GM19328 (cell line): ENCODE data around the gene TNRC18.
"Not testable (repeated sequence)": the region's sequence is repeated elsewhere in the genome, so short reads cannot be mapped to it uniquely, and the experiment has no call there.

Experiments used
- ATAC-seq: cut with Tn5 transposase; IDR thresholded peaks from one replicate; pipeline ENCODE4 v1.9.1; 2021; ENCODE audit warnings: mild to moderate bottlenecking, moderate library complexity; ENCODE audit not compliant: unreplicated experiment

Gene TNRC18

DNA sequence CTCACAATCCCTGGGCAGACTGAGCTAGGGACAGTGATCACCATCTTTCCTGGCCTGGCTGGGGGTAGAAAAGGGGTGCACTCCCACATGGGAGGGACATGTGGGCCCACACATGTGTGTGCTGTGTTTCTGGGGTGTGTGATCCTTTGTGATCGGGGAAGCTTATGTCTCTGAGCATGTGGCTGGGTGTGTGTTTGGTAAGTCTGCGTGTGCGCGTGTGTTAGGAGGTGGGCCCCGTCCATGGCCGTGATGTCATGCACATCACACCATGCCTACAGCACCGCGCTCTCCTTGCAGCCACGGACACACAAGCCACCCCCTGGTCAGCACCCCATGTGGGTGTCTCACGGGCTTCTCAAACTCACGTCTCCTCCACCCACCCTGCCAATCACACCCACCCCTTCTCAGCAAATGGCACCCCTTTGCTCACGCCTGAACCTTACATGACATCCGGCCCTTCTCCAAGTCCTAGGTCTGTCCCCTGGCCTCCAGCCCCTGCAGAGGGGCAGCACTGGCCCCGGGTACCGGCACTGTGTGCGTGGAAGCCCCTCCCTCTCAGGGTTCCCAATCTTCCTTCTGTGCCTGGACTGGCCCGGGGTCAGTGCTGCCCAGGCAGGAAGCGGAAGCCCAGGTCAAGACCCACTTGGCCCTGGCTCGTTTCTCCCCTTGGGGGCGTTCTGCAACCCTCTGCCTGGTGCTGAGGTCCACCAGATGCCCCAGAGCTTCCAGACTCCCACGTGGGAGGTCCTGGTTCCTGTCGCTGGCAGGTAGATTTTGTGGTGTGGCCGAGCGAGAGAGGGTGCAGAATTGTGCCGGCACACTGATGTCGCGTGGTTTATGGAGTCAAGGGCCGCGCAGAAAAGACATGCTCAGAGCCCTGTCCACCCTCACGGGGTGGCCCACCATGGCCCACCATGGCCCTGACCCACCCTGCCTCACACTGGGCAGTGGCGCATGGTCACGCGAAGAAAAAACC lies 128.3 kb downstream of the TNRC18 start:
- ATAC-seq = no peak

- no peak for ATAC-seq
These were observed 129.3 kb downstream of the TNRC18 start for GRCh38 chr7:5294169-5294987.

GRCh38 chr7:5291711-5292335 lies 131.8 kb downstream of the TNRC18 start:
- ATAC-seq = not testable (repeated sequence)

- ATAC-seq = no peak
These were observed 132.3 kb downstream of the TNRC18 start for GRCh38 chr7:5291301-5291700.

DNA sequence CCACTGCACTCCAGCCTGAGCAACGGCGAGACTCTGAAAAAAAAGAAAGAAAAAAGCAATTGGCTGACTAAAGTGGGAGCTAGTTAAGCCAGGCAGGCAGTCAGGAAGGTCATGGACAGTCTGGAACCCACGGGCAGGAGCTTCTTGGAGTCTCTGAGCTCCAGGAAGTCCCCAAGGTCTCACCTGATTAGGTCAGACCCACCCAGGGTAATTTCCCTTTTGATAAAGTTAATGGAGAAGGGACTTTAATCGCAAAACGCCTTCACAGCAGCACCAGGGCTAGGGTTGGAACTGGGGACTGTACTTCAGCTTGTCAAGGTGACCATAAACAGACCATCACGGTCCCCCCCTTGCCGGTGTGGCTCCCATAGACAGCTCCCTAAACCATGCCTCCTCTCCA lies 134.3 kb downstream of the TNRC18 start:
- no peak for ATAC-seq

DNA sequence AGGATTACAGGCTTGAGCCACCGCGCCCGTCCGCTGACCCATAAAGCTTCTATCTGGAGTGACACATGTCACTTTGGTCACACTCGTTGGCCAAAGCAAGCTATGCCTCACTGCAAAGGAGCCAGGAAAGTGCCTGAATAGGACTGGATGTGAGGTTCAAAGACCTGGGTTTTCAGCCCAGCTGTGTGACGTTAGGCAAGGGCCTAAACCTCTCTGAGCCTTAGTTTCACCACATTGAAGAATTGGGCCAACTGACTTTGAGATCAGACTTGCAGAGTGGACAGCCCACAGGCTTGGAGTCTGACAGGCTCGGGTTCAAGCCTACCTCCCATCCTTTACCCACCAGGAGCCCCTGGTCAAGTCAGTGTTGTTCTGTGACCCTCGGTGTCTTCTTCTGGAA lies 135.1 kb downstream of the TNRC18 start:
- not testable (repeated sequence) for ATAC-seq

- ATAC-seq = no peak
These were observed 135.8 kb downstream of the TNRC18 start for GRCh38 chr7:5287802-5288201.

GRCh38 chr7:5287373-5287772 lies 136.3 kb downstream of the TNRC18 start:
- not testable (repeated sequence) for ATAC-seq

- ATAC-seq = no peak
These were observed 136.7 kb downstream of the TNRC18 start for GRCh38 chr7:5286933-5287332.

- no peak for ATAC-seq
These were observed 139.0 kb downstream of the TNRC18 start for GRCh38 chr7:5284304-5285281.

GRCh38 chr7:5283421-5284303 lies 140.0 kb downstream of the TNRC18 start:
- ATAC-seq = no peak

DNA sequence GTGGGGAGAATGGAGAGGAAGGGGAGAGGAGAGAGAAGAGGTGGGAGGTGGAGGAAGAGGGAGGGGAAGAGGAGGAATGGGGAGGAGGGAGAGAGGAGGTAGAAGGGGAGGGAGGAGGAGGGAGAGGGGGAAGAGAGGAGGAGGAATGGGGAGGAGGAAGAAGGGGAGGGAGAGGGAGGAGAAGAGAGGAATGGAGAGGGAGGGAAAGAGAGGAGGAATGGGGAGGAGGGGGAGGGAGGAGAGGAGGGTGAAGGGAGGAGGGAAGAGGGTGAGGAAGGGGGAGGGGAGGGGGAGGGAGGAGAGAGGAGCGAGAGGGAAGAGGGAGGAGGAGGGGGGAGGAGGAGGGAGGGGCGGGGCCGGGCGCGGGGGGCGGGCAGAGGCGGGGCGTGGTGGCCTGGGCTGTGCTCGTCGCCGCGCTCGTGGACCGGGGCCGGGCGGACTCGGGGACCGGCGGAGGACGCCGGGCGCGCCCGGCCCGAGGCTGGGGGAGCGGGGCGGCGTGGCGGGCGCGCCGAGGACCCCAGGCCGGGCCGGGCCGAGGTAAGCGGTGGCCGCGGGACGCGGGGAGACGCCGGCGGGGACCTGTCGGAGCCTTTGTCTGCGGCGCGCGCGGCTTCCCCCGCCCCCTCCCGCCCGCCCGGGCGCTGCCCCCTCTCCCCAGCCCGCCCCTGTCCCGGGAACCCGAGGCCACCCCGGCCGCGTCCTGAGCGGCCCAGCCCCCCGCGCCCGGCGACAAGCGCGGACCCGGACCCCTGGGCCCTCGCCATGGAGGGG lies 140.9 kb downstream of the TNRC18 start, which contains the start of gene SLC29A4:
Gene SLC29A4, plus strand, starts transcription at position 401 of the 774 bp plus-strand sequence. CDS start 4,874 bp downstream, outside the sequence.
- no peak for ATAC-seq

DNA sequence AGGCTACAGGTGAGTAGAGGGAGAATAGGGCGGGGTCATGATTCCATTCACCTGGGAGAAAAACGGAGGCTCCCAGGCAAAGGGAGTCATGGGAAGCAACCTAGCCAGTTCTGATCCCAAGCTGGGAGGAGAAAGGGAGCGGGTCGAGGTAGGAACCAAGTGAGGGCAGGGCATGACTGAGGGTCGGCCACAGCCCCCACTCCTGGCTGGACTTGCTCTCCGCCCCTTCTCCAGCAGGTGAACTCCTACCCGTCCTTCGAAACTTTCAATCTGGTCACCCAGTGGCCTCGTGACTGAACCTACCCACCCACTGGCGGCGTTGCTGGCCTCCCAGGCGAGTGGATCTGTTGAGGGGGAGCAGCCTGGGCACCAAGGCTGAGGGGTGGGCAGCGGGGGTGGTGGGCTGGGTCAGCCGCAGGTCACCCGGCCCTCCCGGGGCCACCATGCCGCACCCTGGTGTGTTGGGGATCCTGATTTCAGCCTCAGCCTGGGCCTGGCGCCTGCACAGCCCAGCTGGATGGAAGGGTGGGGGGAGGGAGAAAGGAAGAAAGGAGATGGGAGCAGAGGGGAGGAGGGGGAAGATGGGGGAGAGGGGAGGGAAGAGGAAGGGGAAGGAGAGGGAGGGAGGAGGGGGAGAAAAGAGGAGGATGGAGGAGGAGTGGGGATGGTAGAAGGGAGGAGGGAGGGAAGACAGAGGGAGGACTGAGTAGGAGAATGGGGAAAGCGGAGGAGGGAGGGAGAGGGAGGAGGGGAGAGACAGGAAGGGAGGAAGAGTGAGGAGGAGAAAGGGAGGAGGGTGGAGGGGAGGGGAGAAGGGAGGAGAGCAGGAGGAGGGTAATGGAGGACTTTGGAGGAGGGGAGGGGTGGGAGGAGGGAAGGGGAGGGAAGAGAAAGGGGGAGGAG lies 141.8 kb downstream of the TNRC18 start:
- ATAC-seq = not testable (repeated sequence)

DNA sequence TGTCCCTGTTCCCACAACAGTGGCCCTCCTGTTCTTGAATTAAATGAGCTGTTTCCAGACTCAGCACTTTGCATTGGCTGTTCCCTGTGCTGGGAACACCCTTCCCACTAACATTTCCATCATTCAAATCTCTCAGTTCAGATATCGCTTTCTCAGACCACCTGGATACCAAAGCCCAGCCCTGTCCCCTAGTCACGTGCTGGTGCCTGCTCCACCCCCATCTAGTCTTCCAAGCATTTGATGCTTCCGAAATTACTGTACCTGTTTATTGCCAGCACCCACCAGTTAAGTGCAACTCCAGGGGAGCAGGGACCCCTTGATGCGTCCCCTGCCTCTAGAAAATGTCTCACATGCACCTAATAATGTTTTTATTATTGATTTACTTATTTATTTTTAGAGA lies 143.9 kb downstream of the TNRC18 start:
- no peak for ATAC-seq

DNA sequence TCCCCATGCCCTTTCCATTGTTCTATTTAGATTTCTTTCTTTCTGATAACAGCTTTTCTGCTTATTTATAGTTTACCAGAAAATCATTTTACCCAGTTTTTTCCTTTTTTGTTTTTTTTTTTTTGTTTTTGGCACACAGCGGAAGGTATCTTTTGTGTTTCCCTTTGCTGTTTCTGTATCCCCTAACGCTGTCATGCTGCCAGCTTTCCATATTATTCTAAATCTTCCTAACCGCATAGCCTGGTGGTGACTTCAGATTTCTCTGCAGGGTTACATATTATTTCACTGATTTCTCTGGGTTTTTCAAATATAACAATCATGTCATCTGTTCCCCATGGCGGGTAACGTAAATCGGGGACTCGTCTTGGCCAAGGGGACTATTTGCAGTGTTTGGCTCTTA lies 144.9 kb downstream of the TNRC18 start:
- ATAC-seq = no peak

GRCh38 chr7:5276611-5277010 lies 147.0 kb downstream of the TNRC18 start:
- ATAC-seq = no peak

- not testable (repeated sequence) for ATAC-seq
These were observed 147.5 kb downstream of the TNRC18 start for GRCh38 chr7:5276123-5276522.
